ENCODE measurements around the gene RABGAP1L. TPM values are rescaled to one million over a fixed set of nuclear protein-coding genes. Genes with fewer than 3 reads are reported as not detected.

The RABGAP1L gene
- total and polyA plus RNA-seq, 10 of the 15 experiments (the other 5 are each of a cell fraction or from before 2014, with no cell fraction given) = 5.8 to 194 (median 113) TPM

DNA sequence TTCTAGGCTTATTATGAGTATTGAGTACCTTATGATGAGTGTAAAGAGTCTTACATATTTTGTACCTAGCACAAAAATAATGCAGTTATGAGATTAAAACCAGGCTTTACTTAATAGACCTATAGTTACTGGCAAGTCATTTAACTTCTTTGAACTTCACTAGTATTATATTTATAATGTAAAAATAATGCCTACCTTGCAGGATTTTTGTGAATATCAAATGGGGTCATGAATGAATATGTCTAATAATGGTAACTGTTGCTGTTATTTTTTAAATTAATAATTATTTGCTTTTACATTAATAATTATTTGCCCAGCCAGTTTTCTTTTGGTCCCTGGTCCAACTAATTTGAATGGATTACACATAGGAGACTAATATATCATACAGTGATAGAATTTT, 530.9 kb downstream of the RABGAP1L start (continued):
- TF ChIP-seq, protein P1, sequence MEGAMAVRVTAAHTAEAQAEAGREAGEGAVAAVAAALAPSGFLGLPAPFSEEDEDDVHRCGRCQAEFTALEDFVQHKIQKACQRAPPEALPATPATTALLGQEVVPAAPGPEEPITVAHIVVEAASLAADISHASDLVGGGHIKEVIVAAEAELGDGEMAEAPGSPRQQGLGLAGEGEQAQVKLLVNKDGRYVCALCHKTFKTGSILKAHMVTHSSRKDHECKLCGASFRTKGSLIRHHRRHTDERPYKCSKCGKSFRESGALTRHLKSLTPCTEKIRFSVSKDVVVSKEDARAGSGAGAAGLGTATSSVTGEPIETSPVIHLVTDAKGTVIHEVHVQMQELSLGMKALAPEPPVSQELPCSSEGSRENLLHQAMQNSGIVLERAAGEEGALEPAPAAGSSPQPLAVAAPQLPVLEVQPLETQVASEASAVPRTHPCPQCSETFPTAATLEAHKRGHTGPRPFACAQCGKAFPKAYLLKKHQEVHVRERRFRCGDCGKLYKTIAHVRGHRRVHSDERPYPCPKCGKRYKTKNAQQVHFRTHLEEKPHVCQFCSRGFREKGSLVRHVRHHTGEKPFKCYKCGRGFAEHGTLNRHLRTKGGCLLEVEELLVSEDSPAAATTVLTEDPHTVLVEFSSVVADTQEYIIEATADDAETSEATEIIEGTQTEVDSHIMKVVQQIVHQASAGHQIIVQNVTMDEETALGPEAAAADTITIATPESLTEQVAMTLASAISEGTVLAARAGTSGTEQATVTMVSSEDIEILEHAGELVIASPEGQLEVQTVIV (IDR thresholded peaks at IDR 0.05; ENCODE audit: borderline replicate concordance, partially characterized antibody) = no peak
- no peak for TF ChIP-seq PML (IDR thresholded peaks at IDR 0.05; ENCODE audit: low read length)
- no peak for TF ChIP-seq SREBF2 (IDR thresholded peaks at IDR 0.05; ENCODE audit: low read length)
- TF ChIP-seq RFX5 (IDR thresholded peaks at IDR 0.05; ENCODE audit: low read depth, low read length) = no peak
- no peak for TF ChIP-seq EP300 (IDR thresholded peaks at IDR 0.05; ENCODE audit: borderline replicate concordance in 1 of 2, control insufficient read depth in 1 of 2, low read depth in 2 of 2, low read length in 2 of 2)

DNA sequence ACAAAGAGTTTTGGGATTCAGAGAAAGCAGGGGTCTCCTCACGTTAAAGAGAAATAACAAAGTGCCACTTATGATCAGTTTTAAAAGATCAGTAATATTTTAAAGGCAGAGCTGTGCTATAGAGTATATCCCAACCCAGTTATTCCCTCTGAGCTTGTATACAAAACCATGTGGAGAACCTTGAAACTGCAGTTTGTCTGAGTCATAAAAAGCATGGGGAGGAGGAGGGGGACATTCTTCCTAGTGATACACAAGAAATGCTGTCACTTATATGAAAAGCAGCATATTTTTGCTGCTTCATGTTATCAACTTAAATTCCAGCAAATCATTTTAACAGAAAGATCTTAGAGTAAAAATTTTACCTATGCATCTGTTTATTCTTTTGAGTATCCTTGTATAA, 533.0 kb downstream of the RABGAP1L start:
- SMC1A ChIA-PET (ENCODE audit: uncharacterized antibody, unreplicated experiment) = no interaction called here
- no TSS peak for BruUV-seq (replicated peaks)
- no peak overlapping the region for H3K27ac ChIP-seq (ENCODE audit: control insufficient read depth, insufficient read depth)
- in situ Hi-C loops (cut with MboI) (no loop called here), intact Hi-C loops (cut with micrococcal nuclease; ENCODE audit: unreplicated experiment) (no loop called here)
- FAIRE-seq = no peak
- peaks cover 0 to 6% of the 10 kb centered on the region in 2 experiments; a peak in 1 of 4 replicates for H3K36me3 ChIP-seq (ENCODE audit: control insufficient read depth in 2 of 2, insufficient read depth in 2 of 2, low read length in 1 of 2)
- H4K20me1 ChIP-seq (ENCODE audit: control insufficient read depth, insufficient read depth) = no peaks in the 10 kb centered on the region
- WGBS (ENCODE audit: insufficient coverage, insufficient replicate concordance, low lambda C conversion rate, missing lambda C conversion rate) = 100% methylated on average over 1 of the region's 1 CpG
- H3K4me2 ChIP-seq (ENCODE audit: control insufficient read depth, insufficient read depth) = no peak overlapping the region
- no peak overlapping the region for H3K4me3 ChIP-seq
- no peak for DNase-seq (ENCODE audit: low read depth, low spot score)
- POLR2A ChIA-PET = no interaction called here
- H3K9me3 ChIP-seq (replicated peaks; ENCODE audit: control insufficient read depth, insufficient read depth, low read length) = no peaks in the 10 kb centered on the region
- RAD21 ChIA-PET (ENCODE audit: unreplicated experiment) = no interaction called here
- no peaks in the 10 kb centered on the region for H3K4me1 ChIP-seq (ENCODE audit: control insufficient read depth, insufficient read depth, low read length)
- ATAC-seq = no peak
- CTCF ChIA-PET = no interaction called here
- H3K9ac ChIP-seq (ENCODE audit: control insufficient read depth, insufficient read depth, low read length) = no peak overlapping the region
- no peak overlapping the region for H2AFZ ChIP-seq (ENCODE audit: control insufficient read depth, low read depth, low read length)
- H3K27me3 ChIP-seq (replicated peaks in 1 of 2; ENCODE audit: control insufficient read depth in 2 of 2, insufficient read depth in 2 of 2, low read length in 1 of 2) = no peaks in the 10 kb centered on the region
- no peaks in the 10 kb centered on the region for H3K79me2 ChIP-seq (ENCODE audit: control insufficient read depth, insufficient read depth, low read length)
- TF ChIP-seq, protein P2, sequence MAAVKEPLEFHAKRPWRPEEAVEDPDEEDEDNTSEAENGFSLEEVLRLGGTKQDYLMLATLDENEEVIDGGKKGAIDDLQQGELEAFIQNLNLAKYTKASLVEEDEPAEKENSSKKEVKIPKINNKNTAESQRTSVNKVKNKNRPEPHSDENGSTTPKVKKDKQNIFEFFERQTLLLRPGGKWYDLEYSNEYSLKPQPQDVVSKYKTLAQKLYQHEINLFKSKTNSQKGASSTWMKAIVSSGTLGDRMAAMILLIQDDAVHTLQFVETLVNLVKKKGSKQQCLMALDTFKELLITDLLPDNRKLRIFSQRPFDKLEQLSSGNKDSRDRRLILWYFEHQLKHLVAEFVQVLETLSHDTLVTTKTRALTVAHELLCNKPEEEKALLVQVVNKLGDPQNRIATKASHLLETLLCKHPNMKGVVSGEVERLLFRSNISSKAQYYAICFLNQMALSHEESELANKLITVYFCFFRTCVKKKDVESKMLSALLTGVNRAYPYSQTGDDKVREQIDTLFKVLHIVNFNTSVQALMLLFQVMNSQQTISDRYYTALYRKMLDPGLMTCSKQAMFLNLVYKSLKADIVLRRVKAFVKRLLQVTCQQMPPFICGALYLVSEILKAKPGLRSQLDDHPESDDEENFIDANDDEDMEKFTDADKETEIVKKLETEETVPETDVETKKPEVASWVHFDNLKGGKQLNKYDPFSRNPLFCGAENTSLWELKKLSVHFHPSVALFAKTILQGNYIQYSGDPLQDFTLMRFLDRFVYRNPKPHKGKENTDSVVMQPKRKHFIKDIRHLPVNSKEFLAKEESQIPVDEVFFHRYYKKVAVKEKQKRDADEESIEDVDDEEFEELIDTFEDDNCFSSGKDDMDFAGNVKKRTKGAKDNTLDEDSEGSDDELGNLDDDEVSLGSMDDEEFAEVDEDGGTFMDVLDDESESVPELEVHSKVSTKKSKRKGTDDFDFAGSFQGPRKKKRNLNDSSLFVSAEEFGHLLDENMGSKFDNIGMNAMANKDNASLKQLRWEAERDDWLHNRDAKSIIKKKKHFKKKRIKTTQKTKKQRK (IDR thresholded peaks at IDR 0.05; ENCODE audit: low read depth, low read length) = no peak
- TF ChIP-seq NBN (IDR thresholded peaks at IDR 0.05) (no peak), YY1 (IDR thresholded peaks at IDR 0.05; ENCODE audit: low read depth, low read length) (no peak), FOS (IDR thresholded peaks at IDR 0.05; ENCODE audit: borderline replicate concordance, extremely low read depth, insufficient read length) (no peak), SUZ12 (IDR thresholded peaks at IDR 0.05; ENCODE audit: unreplicated experiment) (no peak), ZNF384 (IDR thresholded peaks at IDR 0.05; ENCODE audit: borderline replicate concordance, low read depth, low read length) (no peak), EGR1 (IDR thresholded peaks at IDR 0.05; ENCODE audit: borderline replicate concordance in 1 of 2, low read depth in 2 of 2, low read length in 2 of 2) (no peak), EP300 (IDR thresholded peaks at IDR 0.05; ENCODE audit: borderline replicate concordance in 1 of 2, control insufficient read depth in 1 of 2, low read depth in 2 of 2, low read length in 2 of 2) (no peak), POLR2AphosphoS2 (IDR thresholded peaks at IDR 0.05; ENCODE audit: low read depth, low read length) (no peak), SREBF2 (IDR thresholded peaks at IDR 0.05; ENCODE audit: low read length) (no peak), CREB1 (IDR thresholded peaks at IDR 0.05; ENCODE audit: low read depth) (no peak), NFIC (IDR thresholded peaks at IDR 0.05; ENCODE audit: low read depth, low read length) (no peak), IKZF2 (IDR thresholded peaks at IDR 0.05) (no peak)
- TF ChIP-seq, protein P3, sequence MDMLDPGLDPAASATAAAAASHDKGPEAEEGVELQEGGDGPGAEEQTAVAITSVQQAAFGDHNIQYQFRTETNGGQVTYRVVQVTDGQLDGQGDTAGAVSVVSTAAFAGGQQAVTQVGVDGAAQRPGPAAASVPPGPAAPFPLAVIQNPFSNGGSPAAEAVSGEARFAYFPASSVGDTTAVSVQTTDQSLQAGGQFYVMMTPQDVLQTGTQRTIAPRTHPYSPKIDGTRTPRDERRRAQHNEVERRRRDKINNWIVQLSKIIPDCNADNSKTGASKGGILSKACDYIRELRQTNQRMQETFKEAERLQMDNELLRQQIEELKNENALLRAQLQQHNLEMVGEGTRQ (IDR thresholded peaks at IDR 0.05; ENCODE audit: borderline replicate concordance, low read depth, low read length) = no peak

All from GM12878 (cell line).